ENCODE results near the gene VSTM4. TPM values are rescaled to one million over a fixed set of nuclear protein-coding genes. Genes with fewer than 3 reads are reported as not detected.

VSTM4 gene
- total RNA-seq, 3 donors from 2014 or later, result 8.5 to 17.3 (median 9.5) TPM

GRCh38 chr10:49117376-49118070, 2.2 kb upstream of the VSTM4 start:
- Histone ChIP-seq H3K27me3 (no peaks in the 10 kb centered on the region), H3K36me3 (no peaks in the 10 kb centered on the region), H3K9me3 (no peaks in the 10 kb centered on the region), H3K4me1 (no peaks in the 10 kb centered on the region), H3K27ac (no peak overlapping the region), H3K4me3 (no peak overlapping the region)
- TF ChIP-seq POLR2AphosphoS5 (IDR thresholded peaks at IDR 0.05) (no peak), POLR2A (IDR thresholded peaks at IDR 0.05) (no peak), CTCF (IDR thresholded peaks at IDR 0.05) (no peak)
- no peak for DNase-seq (ENCODE audit: low spot score in 2 of 2)
- intact Hi-C loops (cut with DNase I; ENCODE audit: low total_unique reads), result no loop called here

GRCh38 chr10:49116509-49117375, 1.4 kb upstream of the VSTM4 start:
- Histone ChIP-seq H3K27me3 (no peaks in the 10 kb centered on the region), H3K4me1 (no peaks in the 10 kb centered on the region), H3K4me3 (no peak overlapping the region), H3K27ac (peak overlapping the region in 1 of 2 donors; percentile 38), H3K36me3 (no peaks in the 10 kb centered on the region), H3K9me3 (no peaks in the 10 kb centered on the region)
- intact Hi-C loops (cut with DNase I; ENCODE audit: low total_unique reads), result no loop called here
- DNase-seq (ENCODE audit: low spot score in 2 of 2), result no peak
- TF ChIP-seq POLR2A (IDR thresholded peaks at IDR 0.05) (no peak), POLR2AphosphoS5 (IDR thresholded peaks at IDR 0.05) (no peak), CTCF (IDR thresholded peaks at IDR 0.05) (no peak)

GRCh38 chr10:49115796-49116508, 630 bp upstream of the VSTM4 start:
- Histone ChIP-seq H3K36me3 (no peaks in the 10 kb centered on the region), H3K27me3 (no peaks in the 10 kb centered on the region), H3K9me3 (no peaks in the 10 kb centered on the region), H3K4me3 (peak overlapping the region; percentile 62 to 83 (median 64)), H3K27ac (peak overlapping the region in 1 of 2 donors; percentile 92), H3K4me1 (no peaks in the 10 kb centered on the region)
- no peak for TF ChIP-seq POLR2AphosphoS5 (IDR thresholded peaks at IDR 0.05)
- no peak for TF ChIP-seq POLR2A (IDR thresholded peaks at IDR 0.05)
- no peak for TF ChIP-seq CTCF (IDR thresholded peaks at IDR 0.05)
- no peak for DNase-seq (ENCODE audit: low spot score in 2 of 2)
- intact Hi-C loops (cut with DNase I; ENCODE audit: low total_unique reads), result no loop called here

- Histone ChIP-seq H3K9me3 (no peaks in the 10 kb centered on the region), H3K36me3 (no peaks in the 10 kb centered on the region), H3K4me1 (no peaks in the 10 kb centered on the region), H3K27me3 (no peaks in the 10 kb centered on the region), H3K27ac (peak overlapping the region; percentile 73 to 92), H3K4me3 (peak overlapping the region; percentile 62 to 83 (median 64))
- intact Hi-C loops (cut with DNase I; ENCODE audit: low total_unique reads), result no loop called here
- no peak for DNase-seq (ENCODE audit: low spot score in 2 of 2)
- no peak for TF ChIP-seq CTCF (IDR thresholded peaks at IDR 0.05)
- TF ChIP-seq POLR2AphosphoS5 (IDR thresholded peaks at IDR 0.05), result no peak
- TF ChIP-seq POLR2A (IDR thresholded peaks at IDR 0.05), result no peak
Measured at GRCh38 chr10:49114718-49115014, 656 bp downstream of the VSTM4 start.
